HepG2 (cell line): Measurements from ENCODE around the gene SLC22A7. TPM values are rescaled to one million over a fixed set of nuclear protein-coding genes. Genes with fewer than 3 reads are reported as not detected.
A peak's percentile ranks its signal among the peaks of the same experiment; 100 is the strongest.

Experiments
- EED ChIP-seq: sonication (generic); formaldehyde crosslinking; IDR thresholded peaks from 2 replicates; pipeline ENCODE4 v1.5.0; 2020; ENCODE audit warnings: mild to moderate bottlenecking, missing genetic modification reagents
- FOXO1 ChIP-seq: sonication (generic); formaldehyde crosslinking; IDR thresholded peaks from 2 replicates; pipeline ENCODE4 v1.4.0; 2020; ENCODE audit warnings: missing genetic modification reagents
- FUBP1 ChIP-seq: sonication (generic); formaldehyde crosslinking; IDR thresholded peaks from 2 replicates; pipeline ENCODE4 v1.5.1; 2020; ENCODE audit warnings: missing genetic modification reagents, mild to moderate bottlenecking, borderline replicate concordance
- HNF4G ChIP-seq, 2 experiments: sonication (generic) in 1 of 2; formaldehyde crosslinking in 1 of 2; IDR thresholded peaks; 2 replicates each; pipeline versions ENCODE4 v1.4.0 to v1.6.1; 2011 to 2020; ENCODE audit warnings: borderline replicate concordance in 2 of 2, low read depth in 2 of 2, mild to moderate bottlenecking in 2 of 2, low read length in 1 of 2, missing genetic modification reagents in 1 of 2, moderate library complexity in 1 of 2
- KLF15 ChIP-seq: sonication (generic); formaldehyde crosslinking; IDR thresholded peaks from 2 replicates; pipeline ENCODE4 v1.8.1; 2023; ENCODE audit warnings: borderline replicate concordance, mild to moderate bottlenecking, inconsistent platforms, missing genetic modification reagents, mixed read lengths
- MYC ChIP-seq: sonication (generic); formaldehyde crosslinking; IDR thresholded peaks from 2 replicates; pipeline ENCODE4 v1.9.0; 2021; ENCODE audit warnings: missing genetic modification reagents, borderline replicate concordance
- MZF1 ChIP-seq: sonication (generic); formaldehyde crosslinking; IDR thresholded peaks from 2 replicates; pipeline ENCODE4 v1.8.1; 2023; ENCODE audit warnings: mild to moderate bottlenecking, missing genetic modification reagents, borderline replicate concordance
- SP5 ChIP-seq: IDR thresholded peaks from 2 replicates; pipeline ENCODE4 v1.6.1; 2016; ENCODE audit warnings: low read depth, borderline replicate concordance
- TOE1 ChIP-seq: sonication (generic); formaldehyde crosslinking; IDR thresholded peaks from 2 replicates; pipeline ENCODE4 v1.4.0; 2020; ENCODE audit warnings: mild to moderate bottlenecking, missing genetic modification reagents
- ZBTB33 ChIP-seq: sonication (generic); formaldehyde crosslinking; IDR thresholded peaks from 2 replicates; pipeline ENCODE4 v1.4.0; 2020; ENCODE audit warnings: missing genetic modification reagents
- ZNF292 ChIP-seq: sonication (generic); formaldehyde crosslinking; IDR thresholded peaks from 2 replicates; pipeline ENCODE4 v1.8.1; 2022; ENCODE audit warnings: mild to moderate bottlenecking, low read depth, missing genetic modification reagents, borderline replicate concordance
- ZNF543 ChIP-seq: sonication (generic); formaldehyde crosslinking; IDR thresholded peaks from 2 replicates; pipeline ENCODE4 v1.4.0; 2020; ENCODE audit warnings: mild to moderate bottlenecking, missing genetic modification reagents
- ZNF572 ChIP-seq: sonication (generic); formaldehyde crosslinking; IDR thresholded peaks from 2 replicates; pipeline ENCODE4 v1.5.1; 2020; ENCODE audit warnings: mild to moderate bottlenecking, missing genetic modification reagents
- ZNF768 ChIP-seq: sonication (generic); formaldehyde crosslinking; IDR thresholded peaks from 2 replicates; pipeline ENCODE4 v1.4.0; 2020; ENCODE audit warnings: missing genetic modification reagents
- ZSCAN21 ChIP-seq: sonication (generic); formaldehyde crosslinking; IDR thresholded peaks from 2 replicates; pipeline ENCODE4 v1.8.0; 2022; ENCODE audit warnings: mild to moderate bottlenecking, missing genetic modification reagents, moderate library complexity, borderline replicate concordance
- polyA plus RNA-seq, 8 experiments: library from polyadenylated mRNA; depleted of rRNA in 3 of 8; stranded (reverse) in 7 of 8; unstranded in 1 of 8; fragments of >200 nt; fragmentation: Illumina TruSeq in 4 of 8; extraction: Trizol in 4 of 8; gene quantifications; 2 replicates each; pipeline versions ENCODE4 v1.2.1 to v1.2.3, GENCODE V29; 2011 to 2016; ENCODE audit warnings: low read depth in 4 of 8, missing spikeins in 1 of 8, mixed read lengths in 1 of 8; ENCODE audit not compliant: insufficient read depth in 1 of 8
- total RNA-seq, 5 experiments: library from RNA; depleted of rRNA; stranded (reverse); fragments of >200 nt; fragmentation: Illumina TruSeq; extraction: Trizol; gene quantifications; 2 replicates each; pipeline ENCODE4 v1.2.3, GENCODE V29; 2016; ENCODE audit warnings: low read depth in 1 of 5
- TF ChIP-seq, protein P1 (sequence below): sonication (generic); formaldehyde crosslinking; IDR thresholded peaks from 2 replicates; pipeline ENCODE4 v1.5.0; 2020; ENCODE audit warnings: missing genetic modification reagents
- TF ChIP-seq, protein P2 (sequence below): sonication (generic); formaldehyde crosslinking; IDR thresholded peaks from 2 replicates; pipeline ENCODE4 v1.4.0; 2020; ENCODE audit warnings: missing genetic modification reagents, borderline replicate concordance
- TF ChIP-seq, protein P3 (sequence below): IDR thresholded peaks from 2 replicates; pipeline ENCODE4 v1.6.1; 2016; ENCODE audit warnings: missing compliant biosample characterization, missing genetic modification reagents, borderline replicate concordance

Gene SLC22A7
- total and polyA plus RNA-seq, 2 of the 13 experiments (the other 11 are each of a cell fraction or from before 2014, with no cell fraction given) = 5.3 to 22.6 TPM

DNA sequence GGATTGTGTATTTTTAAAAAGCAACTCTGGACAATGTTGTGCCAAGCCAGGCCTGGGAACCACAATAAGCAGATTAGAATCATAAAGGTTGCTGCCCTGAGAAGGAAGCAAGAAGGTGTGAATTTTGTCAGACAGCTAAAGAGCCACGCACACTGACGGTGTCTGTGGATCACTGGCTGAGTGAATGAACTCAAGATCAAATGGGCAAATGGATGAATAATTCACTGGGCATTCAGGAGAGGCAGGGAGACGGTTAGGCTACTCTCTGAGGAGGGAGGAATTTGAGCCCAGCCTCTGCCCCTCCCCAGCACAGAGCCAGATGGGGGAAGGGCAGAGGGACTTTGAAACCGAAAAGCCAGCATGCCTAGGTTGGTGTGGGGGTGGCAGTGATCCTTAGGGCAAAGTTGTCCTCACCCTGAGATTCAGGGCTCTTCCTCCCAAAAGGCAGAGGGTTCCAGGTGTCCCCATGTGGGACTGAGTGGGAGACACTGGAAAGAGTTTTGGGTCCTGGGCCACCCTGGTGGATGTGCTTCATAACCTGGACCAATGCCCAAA is 19.5 kb upstream of the SLC22A7 start (continued):
- TF ChIP-seq EED (CRISPR knock-in tag) (0 out of 2 replicates have a peak, but pooled peaks have one; percentile 46), ZSCAN21 (CRISPR knock-in tag) (peak; percentile 58; the same call in 1 of the 2 replicates), MYC (peak; percentile 66; the same call in 1 of the 2 replicates), MZF1 (CRISPR knock-in tag) (no peak), HNF4G (IDR thresholded peaks at IDR 0.05; ENCODE audit: borderline replicate concordance, low read depth, low read length) (peak; percentile 98), HNF4G (CRISPR knock-in tag; IDR thresholded peaks at IDR 0.05; ENCODE audit: borderline replicate concordance, low read depth) (peak; percentile 88; the same call in 1 of the 2 replicates), FOXO1 (CRISPR knock-in tag) (peak; percentile 50; the same call in 1 of the 2 replicates), ZNF292 (peak; percentile 62; the same call in 1 of the 2 replicates), ZBTB33 (CRISPR knock-in tag) (0 out of 2 replicates have a peak, but pooled peaks have one; percentile 12), KLF15 (no peak), SP5 (CRISPR knock-in tag) (peak; percentile 87; the same call in 1 of the 2 replicates), ZNF768 (CRISPR knock-in tag) (no peak), FUBP1 (CRISPR knock-in tag) (0 out of 2 replicates have a peak, but pooled peaks have one; percentile 63), ZNF572 (0 out of 2 replicates have a peak, but pooled peaks have one; percentile 53), TOE1 (peak; percentile 21; the same call in 1 of the 2 replicates), ZNF543 (CRISPR knock-in tag) (peak; percentile 81; the same call in 1 of the 2 replicates)
- TF ChIP-seq, protein P1, sequence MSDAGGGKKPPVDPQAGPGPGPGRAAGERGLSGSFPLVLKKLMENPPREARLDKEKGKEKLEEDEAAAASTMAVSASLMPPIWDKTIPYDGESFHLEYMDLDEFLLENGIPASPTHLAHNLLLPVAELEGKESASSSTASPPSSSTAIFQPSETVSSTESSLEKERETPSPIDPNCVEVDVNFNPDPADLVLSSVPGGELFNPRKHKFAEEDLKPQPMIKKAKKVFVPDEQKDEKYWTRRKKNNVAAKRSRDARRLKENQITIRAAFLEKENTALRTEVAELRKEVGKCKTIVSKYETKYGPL = no peak
- TF ChIP-seq, protein P2, sequence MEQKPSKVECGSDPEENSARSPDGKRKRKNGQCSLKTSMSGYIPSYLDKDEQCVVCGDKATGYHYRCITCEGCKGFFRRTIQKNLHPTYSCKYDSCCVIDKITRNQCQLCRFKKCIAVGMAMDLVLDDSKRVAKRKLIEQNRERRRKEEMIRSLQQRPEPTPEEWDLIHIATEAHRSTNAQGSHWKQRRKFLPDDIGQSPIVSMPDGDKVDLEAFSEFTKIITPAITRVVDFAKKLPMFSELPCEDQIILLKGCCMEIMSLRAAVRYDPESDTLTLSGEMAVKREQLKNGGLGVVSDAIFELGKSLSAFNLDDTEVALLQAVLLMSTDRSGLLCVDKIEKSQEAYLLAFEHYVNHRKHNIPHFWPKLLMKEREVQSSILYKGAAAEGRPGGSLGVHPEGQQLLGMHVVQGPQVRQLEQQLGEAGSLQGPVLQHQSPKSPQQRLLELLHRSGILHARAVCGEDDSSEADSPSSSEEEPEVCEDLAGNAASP (CRISPR knock-in tag) = 0 out of 2 replicates have a peak, but pooled peaks have one; percentile 14
- TF ChIP-seq, protein P3, sequence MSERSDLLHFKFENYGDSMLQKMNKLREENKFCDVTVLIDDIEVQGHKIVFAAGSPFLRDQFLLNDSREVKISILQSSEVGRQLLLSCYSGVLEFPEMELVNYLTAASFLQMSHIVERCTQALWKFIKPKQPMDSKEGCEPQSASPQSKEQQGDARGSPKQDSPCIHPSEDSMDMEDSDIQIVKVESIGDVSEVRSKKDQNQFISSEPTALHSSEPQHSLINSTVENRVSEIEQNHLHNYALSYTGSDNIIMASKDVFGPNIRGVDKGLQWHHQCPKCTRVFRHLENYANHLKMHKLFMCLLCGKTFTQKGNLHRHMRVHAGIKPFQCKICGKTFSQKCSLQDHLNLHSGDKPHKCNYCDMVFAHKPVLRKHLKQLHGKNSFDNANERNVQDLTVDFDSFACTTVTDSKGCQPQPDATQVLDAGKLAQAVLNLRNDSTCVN = 0 out of 2 replicates have a peak, but pooled peaks have one; percentile 24
